Measurements from ENCODE around the gene IGHMBP2.

DNA sequence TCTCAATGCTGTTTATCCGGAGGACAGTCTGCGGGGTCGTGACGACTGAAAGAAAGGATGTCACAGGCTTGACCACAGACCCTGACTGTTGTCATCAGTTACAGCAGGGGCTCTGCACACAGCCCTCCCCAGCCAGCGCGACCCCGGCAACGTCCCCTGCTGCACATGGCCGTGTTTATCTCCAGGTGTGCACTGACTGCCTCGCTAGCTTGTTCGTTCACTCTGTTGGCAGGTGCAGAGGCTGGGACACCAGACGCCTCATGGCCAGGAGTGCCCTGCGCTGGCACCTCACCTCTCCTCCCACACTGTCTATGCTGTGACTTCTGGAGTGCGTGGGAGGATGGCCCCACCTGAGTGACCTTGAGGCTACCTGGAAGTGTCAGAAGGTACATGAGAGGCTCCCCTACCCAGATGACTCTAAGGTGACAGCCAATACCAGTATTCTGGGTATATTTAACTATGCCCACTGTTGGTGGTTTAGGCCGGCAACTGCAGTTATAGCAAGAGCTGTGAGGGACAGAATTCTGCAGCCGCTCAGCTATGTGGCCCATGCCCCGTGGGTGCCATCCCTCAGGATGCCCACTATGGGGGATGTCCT lies 12.2 kb upstream of the IGHMBP2 start:
- TF ChIP-seq CTCF (IDR thresholded peaks at IDR 0.05; ENCODE audit: low read depth, low read length) (no peak), POLR2A (IDR thresholded peaks at IDR 0.05; ENCODE audit: extremely low read depth, insufficient read length) (no peak), MAX (IDR thresholded peaks at IDR 0.05; ENCODE audit: low read depth, low read length) (no peak), MYC (IDR thresholded peaks at IDR 0.05; ENCODE audit: low read depth, low read length) (no peak)

Measured in NB4 (cell line).